GM19455 (cell line): ENCODE results near the gene AMELX.

Experiments used
- ATAC-seq: cut with Tn5 transposase; IDR thresholded peaks from one replicate; pipeline ENCODE4 v1.9.1; 2021; ENCODE audit not compliant: unreplicated experiment

AMELX gene

GRCh38 chrX:11293113-11293512 lies at the start of gene AMELX:
Gene AMELX (plus strand): TSS chrX:11293413. CDS start chrX:11294789, 1,376 bp downstream.
- ATAC-seq = no peak

GRCh38 chrX:11244636-11245035 lies 48.6 kb upstream of the AMELX start:
- no peak for ATAC-seq

GRCh38 chrX:11254417-11255109 lies 38.6 kb upstream of the AMELX start:
- no peak for ATAC-seq

GRCh38 chrX:11257290-11257689 lies 35.9 kb upstream of the AMELX start:
- no peak for ATAC-seq

- ATAC-seq = no peak
Measured at GRCh38 chrX:11257711-11258110, 35.5 kb upstream of the AMELX start.

GRCh38 chrX:11259437-11259836 lies 33.8 kb upstream of the AMELX start:
- ATAC-seq = no peak

GRCh38 chrX:11261260-11261659 lies 32.0 kb upstream of the AMELX start:
- ATAC-seq = no peak

GRCh38 chrX:11264925-11265324 lies 28.3 kb upstream of the AMELX start:
- no peak for ATAC-seq

- ATAC-seq = no peak
Measured at GRCh38 chrX:11265352-11265751, 27.9 kb upstream of the AMELX start.

GRCh38 chrX:11266573-11267003 lies 26.6 kb upstream of the AMELX start:
- ATAC-seq = no peak

- no peak for ATAC-seq
Measured at GRCh38 chrX:11267425-11267824, 25.8 kb upstream of the AMELX start.

- no peak for ATAC-seq
Measured at GRCh38 chrX:11269006-11269405, 24.2 kb upstream of the AMELX start.

- no peak for ATAC-seq
Measured at GRCh38 chrX:11269996-11270395, 23.2 kb upstream of the AMELX start.

GRCh38 chrX:11272290-11272689 lies 20.9 kb upstream of the AMELX start:
- no peak for ATAC-seq

GRCh38 chrX:11272863-11273262 lies 20.4 kb upstream of the AMELX start:
- ATAC-seq = no peak

- ATAC-seq = no peak
Measured at GRCh38 chrX:11273544-11273943, 19.7 kb upstream of the AMELX start.

- no peak for ATAC-seq
Measured at GRCh38 chrX:11282043-11282442, 11.2 kb upstream of the AMELX start.

GRCh38 chrX:11285651-11286050 lies 7.6 kb upstream of the AMELX start:
- no peak for ATAC-seq

- no peak for ATAC-seq
Measured at GRCh38 chrX:11287505-11287904, 5.7 kb upstream of the AMELX start.

- ATAC-seq = no peak
Measured at GRCh38 chrX:11290416-11291102, 2.7 kb upstream of the AMELX start.

GRCh38 chrX:11296051-11296450 lies 2.8 kb downstream of the AMELX start:
- no peak for ATAC-seq

GRCh38 chrX:11298600-11298999 lies 5.4 kb downstream of the AMELX start:
- no peak for ATAC-seq

GRCh38 chrX:11304829-11305228 lies 11.6 kb downstream of the AMELX start:
- no peak for ATAC-seq
